Naive thymus-derived CD4-positive, alpha-beta T cell (primary cell): Measurements from ENCODE around the gene GPR132. TPM values are rescaled to one million over a fixed set of nuclear protein-coding genes. Genes with fewer than 3 reads are reported as not detected.

ENCODE experiments used
- ATAC-seq: fragments of 150-1000 bp; cut with Tn5 transposase; 2 replicates; pipeline ENCODE4 v1.10.0; 2021; ENCODE audit warnings: mild to moderate bottlenecking, moderate library complexity
- CTCF ChIA-PET: fragments of 350-600 bp; sonication (Branson Sonifier 250); formaldehyde crosslinking; loops from one replicate; lab custom pipeline; 2021; ENCODE audit warnings: antibody characterized with exemption; lab: Charles Lee
- POLR2A ChIA-PET: fragments of 350-600 bp; sonication (Branson Sonifier 250); formaldehyde crosslinking; loops from one replicate; lab custom pipeline; 2021; ENCODE audit warnings: antibody characterized with exemption, inconsistent platforms; lab: Charles Lee
- DNase-seq, 9 donors: peaks; one replicate each; pipeline versions ENCODE4 v3.0.0 to v3.0.0-alpha.2; 2020 to 2022; ENCODE audit warnings: mixed read lengths in 1 of 9
- H3K27ac ChIP-seq: one replicate; pipeline ENCODE4 v1.7.0; 2013; ENCODE audit warnings: mild to moderate bottlenecking, low read depth, low read length, moderate library complexity
- H3K27me3 ChIP-seq, 2 donors: one replicate each; pipeline ENCODE4 v1.7.0; 2013; ENCODE audit warnings: low read length in 2 of 2, mild to moderate bottlenecking in 2 of 2, moderate library complexity in 2 of 2; ENCODE audit not compliant: control insufficient read depth in 2 of 2, insufficient read depth in 2 of 2
- H3K36me3 ChIP-seq, 3 experiments: 1 replicate in 2 of 3; 2 replicates in 1 of 3; pipeline ENCODE4 v1.7.0; 2013; ENCODE audit warnings: low read length in 3 of 3, mild to moderate bottlenecking in 3 of 3, moderate library complexity in 1 of 3; ENCODE audit not compliant: insufficient read depth in 3 of 3, control insufficient read depth in 2 of 3
- H3K4me1 ChIP-seq, 2 donors: one replicate each; pipeline ENCODE4 v1.7.0; 2013; ENCODE audit warnings: low read length in 2 of 2, mild to moderate bottlenecking in 2 of 2, moderate library complexity in 1 of 2; ENCODE audit not compliant: control insufficient read depth in 2 of 2, insufficient read depth in 2 of 2
- H3K4me3 ChIP-seq: 2 replicates; pipeline ENCODE4 v1.7.0; 2013; ENCODE audit warnings: mild to moderate bottlenecking, low read length
- H3K9me3 ChIP-seq, 3 experiments: 1 replicate in 2 of 3; 2 replicates in 1 of 3; pipeline ENCODE4 v1.7.0; 2013; ENCODE audit warnings: low read length in 3 of 3; ENCODE audit not compliant: control insufficient read depth in 2 of 3
- H3K27ac Mint-ChIP-seq, 9 donors: one replicate each; pipeline ENCODE4 v1.8.0; 2020 to 2022; ENCODE audit warnings: mixed read lengths in 9 of 9, mild to moderate bottlenecking in 8 of 9, moderate library complexity in 5 of 9, inconsistent platforms in 2 of 9
- H3K27me3 Mint-ChIP-seq, 5 donors: one replicate each; pipeline ENCODE4 v1.8.0; 2021 to 2022; ENCODE audit warnings: mixed read lengths in 5 of 5, mild to moderate bottlenecking in 1 of 5
- H3K36me3 Mint-ChIP-seq, 5 donors: one replicate each; pipeline ENCODE4 v1.8.0; 2020 to 2022; ENCODE audit warnings: mixed read lengths in 5 of 5, mild to moderate bottlenecking in 3 of 5, inconsistent platforms in 1 of 5
- H3K4me1 Mint-ChIP-seq, 7 donors: one replicate each; pipeline ENCODE4 v1.8.0; 2020 to 2022; ENCODE audit warnings: mixed read lengths in 7 of 7, mild to moderate bottlenecking in 3 of 7, inconsistent platforms in 1 of 7
- H3K4me3 Mint-ChIP-seq, 10 donors: one replicate each; pipeline ENCODE4 v1.8.0; 2020 to 2022; ENCODE audit warnings: mild to moderate bottlenecking in 10 of 10, mixed read lengths in 10 of 10, moderate library complexity in 6 of 10, inconsistent platforms in 2 of 10
- H3K9me3 Mint-ChIP-seq, 11 donors: one replicate each; pipeline ENCODE4 v1.8.0; 2020 to 2022; ENCODE audit warnings: mixed read lengths in 11 of 11, mild to moderate bottlenecking in 4 of 11, inconsistent platforms in 1 of 11, moderate library complexity in 1 of 11
- intact Hi-C, 2 donors: fragments of 100-400 bp; cut with micrococcal nuclease; formaldehyde crosslinking; loops; one replicate each; pipeline ENCODE4 v1.15.1; 2023
- polyA plus RNA-seq, 2 donors: library from polyadenylated mRNA; unstranded; fragments of 300-500 nt; fragmentation: Illumina TruSeq; gene quantifications; one replicate each; pipeline ENCODE4 v1.2.3, GENCODE V29; 2021
- total RNA-seq, 6 experiments: library from RNA in 5 of 6; stranded (reverse) in 5 of 6; gene quantifications; 1 replicate in 5 of 6; 2 replicates in 1 of 6; pipeline ENCODE4 v1.2.3 and lab custom pipeline; 2021 to 2026

GPR132 gene
- total and polyA plus RNA-seq, 7 experiments from 2014 or later: 9.3 to 58.7 (median 40.2) TPM

DNA sequence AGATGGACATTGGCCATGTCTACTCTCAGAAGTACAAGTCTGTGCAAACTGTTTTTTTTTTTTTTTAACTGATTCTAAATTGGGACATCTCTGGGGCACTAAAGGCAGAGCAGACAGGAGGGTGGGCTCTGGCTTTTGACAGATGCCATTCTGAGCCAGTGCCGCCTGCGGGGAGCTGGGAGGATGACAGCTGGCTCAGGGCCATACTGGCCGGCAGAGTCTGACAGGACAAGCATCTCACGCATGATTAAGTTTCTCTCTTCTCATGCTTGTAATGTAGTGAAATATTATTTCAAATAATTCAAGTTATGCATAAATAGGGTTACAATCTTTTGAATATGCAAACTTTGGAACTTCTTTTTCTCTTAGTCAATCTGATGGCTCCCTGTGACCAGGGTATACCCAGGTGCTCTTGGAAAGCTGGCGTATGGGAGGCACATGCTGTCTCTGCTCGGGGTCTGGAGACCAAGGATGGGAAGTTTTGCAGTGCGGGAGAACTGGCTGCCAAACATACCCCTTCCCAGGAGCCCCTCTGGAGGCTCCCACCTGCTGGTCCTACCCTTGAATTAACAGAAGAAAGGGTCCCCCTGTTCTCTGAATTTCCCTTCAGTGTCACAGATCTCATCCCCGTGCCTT lies 52.0 kb downstream of the GPR132 start:
- Mint-ChIP-seq H3K9me3 (no peaks in the 10 kb centered on the region), H3K36me3 (peaks cover 0 to 9% (median 0%) of the 10 kb centered on the region in 5 donors), H3K4me1 (peaks cover 37 to 53% (median 44%) of the 10 kb centered on the region in 7 donors), H3K4me3 (no peak overlapping the region), H3K27ac (peak overlapping the region in 3 of 9 donors; percentile 45 to 64 (median 63)), H3K27me3 (no peaks in the 10 kb centered on the region)
- H3K4me1 ChIP-seq: peaks cover 7 to 44% of the 10 kb centered on the region in 2 donors
- POLR2A ChIA-PET: no interaction called here
- H3K27me3 ChIP-seq: no peaks in the 10 kb centered on the region
- no peaks in the 10 kb centered on the region for H3K9me3 ChIP-seq
- H3K36me3 ChIP-seq: peaks cover 0 to 29% (median 17%) of the 10 kb centered on the region in 3 experiments
- intact Hi-C loops: no loop called here
- ATAC-seq (no peak), DNase-seq (no peak)
- CTCF ChIA-PET: interaction anchor here (0.6 kb wide), 1 partner anchor 17 kb away, joined by 4 read pairs; no protein-coding TSS in a partner anchor
- no peak overlapping the region for H3K4me3 ChIP-seq
- H3K27ac ChIP-seq: no peak overlapping the region

DNA sequence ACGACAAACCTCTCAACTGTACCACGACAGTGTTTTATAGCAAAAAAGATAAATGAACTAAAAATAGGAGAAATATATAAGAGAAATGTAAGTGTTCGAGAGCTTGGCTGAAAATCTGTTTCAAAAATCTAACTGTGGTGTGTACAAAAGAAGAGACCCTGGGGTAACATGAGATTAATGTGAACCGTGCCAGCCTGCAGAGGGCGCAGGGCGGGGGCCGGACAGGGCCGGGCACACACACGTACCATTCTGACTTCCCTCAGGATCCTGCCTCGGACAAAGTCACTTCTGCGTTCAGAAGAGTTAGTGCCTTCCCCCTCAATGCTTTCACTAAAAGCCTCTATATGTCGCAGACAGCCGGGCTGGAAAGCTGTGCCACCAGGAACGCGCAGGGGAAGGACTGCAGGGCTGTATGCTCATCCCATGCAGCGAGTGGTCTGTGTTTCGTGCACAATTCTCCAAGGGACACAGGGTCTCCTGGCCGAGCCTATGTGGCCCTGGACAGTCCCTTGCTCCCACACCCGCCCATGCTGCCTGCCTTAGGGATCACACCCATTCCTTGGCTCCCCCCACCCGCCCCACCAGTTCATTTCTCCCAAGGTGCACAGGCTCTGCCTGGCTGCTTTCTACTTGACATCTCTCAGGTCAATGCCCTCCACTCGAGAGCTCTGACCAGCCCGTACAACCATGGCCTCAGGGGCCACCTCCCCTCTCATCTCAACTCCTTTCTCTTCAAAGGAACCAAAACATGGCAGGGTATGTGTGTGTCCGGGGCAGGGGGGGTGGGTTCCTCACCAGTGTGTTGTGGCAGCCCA lies 52.9 kb downstream of the GPR132 start:
- Mint-ChIP-seq H3K27me3 (no peaks in the 10 kb centered on the region), H3K4me3 (no peak overlapping the region), H3K27ac (peak overlapping the region in 1 of 9 donors; percentile 33), H3K9me3 (no peaks in the 10 kb centered on the region), H3K36me3 (peaks cover 0 to 6% (median 0%) of the 10 kb centered on the region in 5 donors), H3K4me1 (peaks cover 30 to 45% (median 36%) of the 10 kb centered on the region in 7 donors)
- H3K36me3 ChIP-seq: peaks cover 0 to 30% (median 17%) of the 10 kb centered on the region in 3 experiments
- peaks cover 7 to 36% of the 10 kb centered on the region in 2 donors for H3K4me1 ChIP-seq
- CTCF ChIA-PET: no interaction called here
- intact Hi-C loops: no loop called here
- H3K4me3 ChIP-seq: no peak overlapping the region
- H3K27ac ChIP-seq: no peak overlapping the region
- ATAC-seq (peak; percentile 60), DNase-seq (no peak)
- POLR2A ChIA-PET: no interaction called here
- no peaks in the 10 kb centered on the region for H3K9me3 ChIP-seq
- H3K27me3 ChIP-seq: no peaks in the 10 kb centered on the region

DNA sequence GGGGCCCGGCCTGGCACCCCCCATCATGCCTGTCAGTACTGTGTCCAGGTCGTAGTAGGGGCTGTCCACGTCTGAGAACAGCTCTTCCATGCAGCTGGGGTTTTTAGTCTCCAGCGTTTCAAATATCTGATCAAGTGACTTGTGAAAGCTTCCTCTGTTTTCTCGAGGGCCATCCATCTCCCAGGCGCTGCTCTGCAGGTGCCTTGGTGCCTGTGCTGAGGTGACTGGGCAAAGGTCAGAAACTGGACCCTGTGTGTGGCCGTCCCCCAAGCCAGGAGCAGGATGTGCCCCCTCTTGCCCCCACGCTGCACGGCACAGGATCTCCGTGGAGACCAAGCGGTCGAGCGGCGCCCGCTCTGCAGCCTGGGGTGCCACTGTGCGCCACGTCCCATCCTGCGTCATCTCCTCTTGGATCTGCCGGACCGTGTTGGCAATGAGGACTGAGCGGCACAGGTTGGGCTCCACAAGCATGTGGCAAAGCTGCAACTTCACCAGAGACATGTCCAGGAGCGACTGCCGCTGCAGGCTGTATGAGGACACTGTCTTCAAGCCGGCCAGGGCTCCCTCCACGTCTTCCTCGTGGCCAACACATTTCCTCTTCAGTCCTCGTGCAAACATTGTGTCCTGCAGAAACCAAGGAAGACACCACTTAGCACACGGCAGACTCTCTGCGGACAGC lies 53.8 kb downstream of the GPR132 start:
- DNase-seq (no peak), ATAC-seq (no peak)
- CTCF ChIA-PET: no interaction called here
- H3K4me3 Mint-ChIP-seq: no peak overlapping the region
- POLR2A ChIA-PET: no interaction called here
- H3K4me3 ChIP-seq: no peak overlapping the region
- no peaks in the 10 kb centered on the region for H3K9me3 Mint-ChIP-seq
- H3K9me3 ChIP-seq: no peaks in the 10 kb centered on the region
- H3K36me3 ChIP-seq: peaks cover 0 to 33% (median 17%) of the 10 kb centered on the region in 3 experiments
- intact Hi-C loops: no loop called here
- H3K27me3 ChIP-seq: no peaks in the 10 kb centered on the region
- H3K27ac ChIP-seq: no peak overlapping the region
- H3K4me1 Mint-ChIP-seq: peaks cover 25 to 38% (median 30%) of the 10 kb centered on the region in 7 donors
- H3K27me3 Mint-ChIP-seq: no peaks in the 10 kb centered on the region
- no peak overlapping the region for H3K27ac Mint-ChIP-seq
- peaks cover 0 to 6% (median 0%) of the 10 kb centered on the region in 5 donors for H3K36me3 Mint-ChIP-seq
- peaks cover 7 to 28% of the 10 kb centered on the region in 2 donors for H3K4me1 ChIP-seq

DNA sequence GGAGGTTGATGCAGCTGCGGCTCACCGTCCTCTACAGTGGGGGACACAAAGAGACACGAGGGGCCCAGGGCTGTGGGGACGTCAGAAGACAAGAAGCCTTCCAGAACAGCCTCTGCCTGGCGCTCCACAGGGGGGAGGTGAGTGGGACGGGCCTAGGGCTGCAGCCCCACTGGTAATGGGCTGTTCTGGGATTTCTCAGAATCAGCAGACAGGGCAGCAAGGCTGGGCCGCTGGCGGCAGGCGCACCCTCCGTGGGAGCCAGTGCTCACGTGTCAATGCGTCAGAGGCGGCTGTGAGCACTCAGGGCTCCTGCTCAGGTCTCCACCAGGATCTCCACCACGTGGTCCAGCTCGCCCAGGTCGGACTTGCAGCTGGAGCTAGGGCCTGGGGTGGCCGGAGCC lies 54.3 kb downstream of the GPR132 start:
- DNase-seq (no peak), ATAC-seq (no peak)
- H3K4me1 ChIP-seq: peaks cover 7 to 25% of the 10 kb centered on the region in 2 donors
- H3K4me3 ChIP-seq: no peak overlapping the region
- no peaks in the 10 kb centered on the region for H3K27me3 Mint-ChIP-seq
- peaks cover 0 to 5% (median 0%) of the 10 kb centered on the region in 5 donors for H3K36me3 Mint-ChIP-seq
- H3K9me3 Mint-ChIP-seq: no peaks in the 10 kb centered on the region
- ChIA-PET CTCF (no interaction called here), POLR2A (no interaction called here)
- no peaks in the 10 kb centered on the region for H3K9me3 ChIP-seq
- H3K27me3 ChIP-seq: no peaks in the 10 kb centered on the region
- H3K27ac ChIP-seq: no peak overlapping the region
- no peak overlapping the region for H3K4me3 Mint-ChIP-seq
- H3K27ac Mint-ChIP-seq: no peak overlapping the region
- peaks cover 0 to 35% (median 17%) of the 10 kb centered on the region in 3 experiments for H3K36me3 ChIP-seq
- intact Hi-C loops: no loop called here
- H3K4me1 Mint-ChIP-seq: peaks cover 19 to 33% (median 25%) of the 10 kb centered on the region in 7 donors

DNA sequence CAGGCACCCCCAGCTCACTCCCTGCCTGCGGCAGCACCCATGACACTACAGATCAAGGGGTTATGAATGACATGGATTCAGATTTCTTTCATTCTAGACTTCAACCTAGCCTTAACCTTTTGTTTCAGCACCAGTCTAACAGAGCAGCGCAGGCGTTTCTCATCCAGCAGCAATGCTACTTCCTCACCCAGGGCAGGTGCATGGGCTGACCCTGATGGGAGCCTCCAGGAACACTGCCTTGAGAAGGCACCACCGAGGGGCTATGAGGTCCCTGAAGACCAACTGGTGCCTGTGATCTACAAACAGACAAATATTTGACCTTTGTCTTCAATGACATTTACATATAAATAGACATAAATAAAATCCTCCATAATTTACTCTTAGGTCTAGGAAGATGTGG lies 55.1 kb downstream of the GPR132 start:
- peaks cover 0 to 5% (median 0%) of the 10 kb centered on the region in 5 donors for H3K36me3 Mint-ChIP-seq
- H3K27ac Mint-ChIP-seq: peak overlapping the region in 1 of 9 donors; percentile 18

DNA sequence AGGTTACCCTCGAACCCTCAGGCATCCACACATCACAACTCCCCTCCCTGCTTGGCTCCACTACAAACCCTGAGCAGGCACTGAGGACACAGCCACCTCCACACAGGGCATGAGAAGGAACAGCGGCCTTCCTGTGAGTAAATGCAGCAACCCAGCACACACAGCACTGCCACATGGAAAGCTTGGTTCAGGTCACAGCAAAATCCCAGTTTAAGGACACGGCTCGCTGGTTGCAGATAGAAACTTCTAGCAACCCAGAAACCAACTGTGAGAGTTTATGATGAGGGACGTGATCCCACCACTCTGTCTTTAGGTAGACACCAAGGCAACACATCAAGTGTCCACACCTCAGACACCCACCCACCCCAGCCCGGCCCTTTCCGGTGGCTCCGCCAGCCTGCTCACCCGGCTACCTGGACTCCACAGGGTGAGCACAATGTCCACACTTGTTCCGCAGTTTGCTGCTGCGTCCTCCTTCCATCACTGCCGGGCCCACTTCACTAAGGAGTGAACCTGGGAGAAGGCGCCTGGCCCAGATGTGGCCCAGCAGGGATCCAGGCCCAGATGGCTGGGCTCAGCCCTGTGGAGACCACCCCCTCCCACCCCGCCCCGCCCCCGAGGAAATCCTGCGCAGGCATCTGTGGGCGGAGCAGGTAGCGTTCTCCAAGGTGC lies 57.5 kb downstream of the GPR132 start:
- no peak overlapping the region for H3K27ac Mint-ChIP-seq
- H3K4me1 Mint-ChIP-seq: peaks cover 0 to 6% (median 0%) of the 10 kb centered on the region in 7 donors
- no peak overlapping the region for H3K27ac ChIP-seq
- intact Hi-C loops: no loop called here
- peaks cover 0 to 35% (median 17%) of the 10 kb centered on the region in 3 experiments for H3K36me3 ChIP-seq
- H3K9me3 ChIP-seq: no peaks in the 10 kb centered on the region
- no peaks in the 10 kb centered on the region for H3K27me3 Mint-ChIP-seq
- no peak for DNase-seq
- peaks cover 0 to 5% (median 0%) of the 10 kb centered on the region in 5 donors for H3K36me3 Mint-ChIP-seq
- POLR2A ChIA-PET: no interaction called here
- H3K4me3 ChIP-seq: no peak overlapping the region
- no peaks in the 10 kb centered on the region for H3K27me3 ChIP-seq
- H3K9me3 Mint-ChIP-seq: no peaks in the 10 kb centered on the region
- H3K4me3 Mint-ChIP-seq: no peak overlapping the region
- H3K4me1 ChIP-seq: no peaks in the 10 kb centered on the region
- CTCF ChIA-PET: no interaction called here
- ATAC-seq: no peak

More for the DNA sequence above, 55.1 kb downstream of the GPR132 start:
- Mint-ChIP-seq H3K4me1 (peaks cover 15 to 25% (median 18%) of the 10 kb centered on the region in 7 donors), H3K27me3 (no peaks in the 10 kb centered on the region), H3K4me3 (no peak overlapping the region), H3K9me3 (no peaks in the 10 kb centered on the region)
- ATAC-seq: no peak
- Histone ChIP-seq H3K27ac (no peak overlapping the region), H3K9me3 (no peaks in the 10 kb centered on the region), H3K27me3 (no peaks in the 10 kb centered on the region), H3K36me3 (peaks cover 0 to 35% (median 17%) of the 10 kb centered on the region in 3 experiments), H3K4me3 (no peak overlapping the region), H3K4me1 (peaks cover 3 to 17% of the 10 kb centered on the region in 2 donors)
- intact Hi-C loops: no loop called here
- ChIA-PET POLR2A (interaction anchor here (0.7 kb wide), 1 partner anchor 331 kb away, joined by 3 read pairs; no protein-coding TSS in a partner anchor), CTCF (no interaction called here)
- no peak for DNase-seq
